ENCODE measurements around the gene AMBP.

DNA sequence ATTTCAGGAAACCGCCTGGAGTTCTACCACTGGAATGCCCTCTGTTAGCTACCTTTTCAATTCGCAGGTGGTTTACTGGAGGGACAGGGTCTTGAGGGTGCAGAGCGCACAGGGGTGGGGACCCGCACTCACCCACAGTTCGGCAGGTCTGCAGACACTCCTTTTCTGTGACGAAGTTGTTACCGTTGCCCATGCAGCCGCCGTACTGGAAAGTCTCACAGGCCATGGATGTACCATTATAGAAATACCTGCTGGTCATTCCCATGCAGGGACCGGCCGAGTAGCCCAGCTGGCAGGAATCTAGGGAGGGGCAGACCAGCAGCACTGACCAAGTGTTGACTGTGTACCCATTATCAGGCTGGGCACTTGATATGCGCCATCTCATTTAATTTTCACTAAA is 16.8 kb downstream of the AMBP start:
- TF ChIP-seq, protein P1, sequence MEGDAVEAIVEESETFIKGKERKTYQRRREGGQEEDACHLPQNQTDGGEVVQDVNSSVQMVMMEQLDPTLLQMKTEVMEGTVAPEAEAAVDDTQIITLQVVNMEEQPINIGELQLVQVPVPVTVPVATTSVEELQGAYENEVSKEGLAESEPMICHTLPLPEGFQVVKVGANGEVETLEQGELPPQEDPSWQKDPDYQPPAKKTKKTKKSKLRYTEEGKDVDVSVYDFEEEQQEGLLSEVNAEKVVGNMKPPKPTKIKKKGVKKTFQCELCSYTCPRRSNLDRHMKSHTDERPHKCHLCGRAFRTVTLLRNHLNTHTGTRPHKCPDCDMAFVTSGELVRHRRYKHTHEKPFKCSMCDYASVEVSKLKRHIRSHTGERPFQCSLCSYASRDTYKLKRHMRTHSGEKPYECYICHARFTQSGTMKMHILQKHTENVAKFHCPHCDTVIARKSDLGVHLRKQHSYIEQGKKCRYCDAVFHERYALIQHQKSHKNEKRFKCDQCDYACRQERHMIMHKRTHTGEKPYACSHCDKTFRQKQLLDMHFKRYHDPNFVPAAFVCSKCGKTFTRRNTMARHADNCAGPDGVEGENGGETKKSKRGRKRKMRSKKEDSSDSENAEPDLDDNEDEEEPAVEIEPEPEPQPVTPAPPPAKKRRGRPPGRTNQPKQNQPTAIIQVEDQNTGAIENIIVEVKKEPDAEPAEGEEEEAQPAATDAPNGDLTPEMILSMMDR (conservative IDR thresholded peaks at IDR 0.05; ENCODE audit: low read depth, low read length): no peak
- no peak for TF ChIP-seq EZH2 (IDR thresholded peaks at IDR 0.05; ENCODE audit: borderline replicate concordance, low read depth, low read length, poor library complexity, severe bottlenecking)

All from A673 (cell line).